GM13976 (cell line): ENCODE data around the gene TPM4.

Experiments used
- DNase-seq: peaks from one replicate; pipeline ENCODE4 v3.0.0; 2012; ENCODE audit warnings: low spot score
- CTCF ChIP-seq: IDR thresholded peaks from 2 replicates; pipeline ENCODE4 v1.5.1; 2012; ENCODE audit warnings: borderline replicate concordance, mild to moderate bottlenecking; ENCODE audit not compliant: insufficient read depth; ENCODE audit errors: extremely low read depth, missing control alignments, control extremely low read depth
- in situ Hi-C: fragments of 300-500 bp; cut with MboI; formaldehyde crosslinking; loops from one replicate; pipeline ENCODE4 v1.12.0; 2022; ENCODE audit warnings: low sequenced_read_pairs, mixed read lengths, inconsistent platforms; ENCODE audit not compliant: unreplicated experiment

The TPM4 gene

GRCh38 chr19:16033136-16033530 is 43.2 kb upstream of the TPM4 start:
- in situ Hi-C loops, result loop anchor here (25.0 kb wide), 2 partner anchors 354 to 396 kb away; partner anchors contain the start of gene CYP4F3
- DNase-seq, result no peak
- no peak for TF ChIP-seq CTCF

- peak; percentile 18 for DNase-seq
Measured at GRCh38 chr19:16033721-16034120, 42.6 kb upstream of the TPM4 start.

GRCh38 chr19:16034180-16034579 is 42.1 kb upstream of the TPM4 start:
- DNase-seq, result peak; percentile 20
- no peak for TF ChIP-seq CTCF
- in situ Hi-C loops, result loop anchor here (25.0 kb wide), 2 partner anchors 353 to 397 kb away; partner anchors contain the start of gene CYP4F3

More at GRCh38 chr19:16033721-16034120, 42.6 kb upstream of the TPM4 start:
- in situ Hi-C loops, result loop anchor here (25.0 kb wide), 2 partner anchors 354 to 396 kb away; partner anchors contain the start of gene CYP4F3
- no peak for TF ChIP-seq CTCF

- peak; percentile 26 for DNase-seq
- TF ChIP-seq CTCF, result no peak
- in situ Hi-C loops, result loop anchor here (25.0 kb wide), 2 partner anchors 352 to 398 kb away; partner anchors contain the start of gene CYP4F3
Measured at GRCh38 chr19:16034958-16035560, 41.2 kb upstream of the TPM4 start.

GRCh38 chr19:16035601-16036297 is 40.5 kb upstream of the TPM4 start:
- no peak for TF ChIP-seq CTCF
- peak; percentile 32 for DNase-seq
- in situ Hi-C loops, result loop anchor here (25.0 kb wide), 2 partner anchors 352 to 398 kb away; partner anchors contain the start of gene CYP4F3

- TF ChIP-seq CTCF, result no peak
- DNase-seq, result peak; percentile 30
- in situ Hi-C loops, result loop anchor here (25.0 kb wide), 2 partner anchors 351 to 399 kb away; partner anchors contain the start of gene CYP4F3
Measured at GRCh38 chr19:16036397-16036925, 39.8 kb upstream of the TPM4 start.
